ENCODE data around the gene LMF1.
"Not testable (repeated sequence)": the region's sequence is repeated elsewhere in the genome, so short reads cannot be mapped to it uniquely, and the experiment has no call there.

The LMF1 gene

GRCh38 chr16:867421-868385 lies 103.1 kb downstream of the LMF1 start:
- DNase-seq (ENCODE audit: low read depth) = no peak
- TF ChIP-seq, protein P1, sequence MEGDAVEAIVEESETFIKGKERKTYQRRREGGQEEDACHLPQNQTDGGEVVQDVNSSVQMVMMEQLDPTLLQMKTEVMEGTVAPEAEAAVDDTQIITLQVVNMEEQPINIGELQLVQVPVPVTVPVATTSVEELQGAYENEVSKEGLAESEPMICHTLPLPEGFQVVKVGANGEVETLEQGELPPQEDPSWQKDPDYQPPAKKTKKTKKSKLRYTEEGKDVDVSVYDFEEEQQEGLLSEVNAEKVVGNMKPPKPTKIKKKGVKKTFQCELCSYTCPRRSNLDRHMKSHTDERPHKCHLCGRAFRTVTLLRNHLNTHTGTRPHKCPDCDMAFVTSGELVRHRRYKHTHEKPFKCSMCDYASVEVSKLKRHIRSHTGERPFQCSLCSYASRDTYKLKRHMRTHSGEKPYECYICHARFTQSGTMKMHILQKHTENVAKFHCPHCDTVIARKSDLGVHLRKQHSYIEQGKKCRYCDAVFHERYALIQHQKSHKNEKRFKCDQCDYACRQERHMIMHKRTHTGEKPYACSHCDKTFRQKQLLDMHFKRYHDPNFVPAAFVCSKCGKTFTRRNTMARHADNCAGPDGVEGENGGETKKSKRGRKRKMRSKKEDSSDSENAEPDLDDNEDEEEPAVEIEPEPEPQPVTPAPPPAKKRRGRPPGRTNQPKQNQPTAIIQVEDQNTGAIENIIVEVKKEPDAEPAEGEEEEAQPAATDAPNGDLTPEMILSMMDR (IDR thresholded peaks at IDR 0.05; ENCODE audit: control insufficient read depth, extremely low read depth, insufficient read depth) = no peak
- H3K4me3 ChIP-seq (ENCODE audit: low read depth, low read length) = no peak overlapping the region

GRCh38 chr16:866252-866896 lies 104.4 kb downstream of the LMF1 start:
- no peak for DNase-seq (ENCODE audit: low read depth)
- no peak overlapping the region for H3K4me3 ChIP-seq (ENCODE audit: low read depth, low read length)
- TF ChIP-seq, protein P1 (IDR thresholded peaks at IDR 0.05; ENCODE audit: control insufficient read depth, extremely low read depth, insufficient read depth) = no peak

GRCh38 chr16:865026-865425 lies 105.8 kb downstream of the LMF1 start:
- TF ChIP-seq, protein P1 (IDR thresholded peaks at IDR 0.05; ENCODE audit: control insufficient read depth, extremely low read depth, insufficient read depth) = no peak
- DNase-seq (ENCODE audit: low read depth) = peak; percentile 10
- no peak overlapping the region for H3K4me3 ChIP-seq (ENCODE audit: low read depth, low read length)

DNA sequence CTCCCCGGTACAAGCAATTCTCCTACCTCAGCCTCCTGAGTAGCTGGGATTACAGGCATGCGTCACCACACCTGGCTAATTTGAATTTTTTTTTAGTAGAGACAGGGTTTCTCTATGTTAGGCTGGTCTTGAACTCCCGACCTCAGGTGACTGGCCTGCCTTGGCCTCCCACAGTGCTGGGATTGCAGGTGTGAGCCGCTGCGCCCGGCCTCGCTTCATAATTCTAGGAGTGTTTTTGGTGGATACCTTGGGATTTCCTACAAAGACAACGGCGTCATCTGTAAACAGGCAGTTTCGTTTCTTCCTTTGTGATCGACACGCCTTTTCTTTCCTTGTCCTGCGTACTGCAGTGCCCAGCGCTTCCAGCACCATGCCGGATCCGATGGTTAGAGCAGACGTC lies 109.3 kb downstream of the LMF1 start:
- H3K4me3 ChIP-seq (ENCODE audit: low read depth, low read length) = no peak overlapping the region
- TF ChIP-seq, protein P1 (IDR thresholded peaks at IDR 0.05; ENCODE audit: control insufficient read depth, extremely low read depth, insufficient read depth) = no peak
- DNase-seq (ENCODE audit: low read depth) = no peak

DNA sequence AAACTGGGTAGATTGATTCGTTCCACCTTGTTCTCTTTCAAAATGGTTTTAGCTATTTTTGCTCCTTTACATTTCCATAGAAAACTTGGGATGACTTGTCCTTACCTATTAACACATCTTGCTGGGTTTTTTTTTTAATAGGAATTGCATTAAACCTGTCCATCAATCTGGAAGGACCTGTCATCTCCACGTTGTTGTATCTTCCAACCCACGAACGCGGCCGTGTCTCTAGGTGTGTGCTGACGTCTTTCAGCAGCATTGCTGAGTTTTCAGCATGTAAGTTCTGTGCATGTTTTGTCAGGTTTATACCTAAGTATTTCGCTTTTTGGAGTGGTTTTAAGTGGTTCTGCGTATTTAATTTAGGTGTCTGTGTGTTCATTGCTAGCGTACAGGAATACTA lies 109.9 kb downstream of the LMF1 start:
- TF ChIP-seq, protein P1 (IDR thresholded peaks at IDR 0.05; ENCODE audit: control insufficient read depth, extremely low read depth, insufficient read depth) = no peak
- H3K4me3 ChIP-seq (ENCODE audit: low read depth, low read length) = no peak overlapping the region
- DNase-seq (ENCODE audit: low read depth) = no peak

DNA sequence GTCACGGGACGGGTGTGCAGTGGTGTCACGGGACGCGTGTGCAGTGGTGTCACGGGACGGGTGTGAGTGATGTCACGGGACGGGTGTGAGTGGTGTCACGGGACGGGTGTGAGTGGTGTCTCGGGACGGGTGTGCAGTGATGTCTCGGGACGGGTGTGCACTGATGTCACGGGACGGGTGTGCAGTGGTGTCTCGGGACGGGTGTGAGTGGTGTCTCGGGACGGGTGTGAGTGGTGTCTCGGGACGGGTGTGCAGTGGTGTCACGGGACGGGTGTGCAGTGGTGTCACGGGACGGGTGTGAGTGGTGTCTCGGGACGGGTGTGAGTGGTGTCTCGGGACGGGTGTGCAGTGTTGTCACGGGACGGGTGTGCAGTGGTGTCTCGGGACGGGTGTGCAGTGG lies 111.8 kb downstream of the LMF1 start:
- DNase-seq (ENCODE audit: low read depth); H3K4me3 ChIP-seq (ENCODE audit: low read depth, low read length): not testable (repeated sequence)

- not testable (repeated sequence) for H3K4me3 ChIP-seq (ENCODE audit: low read depth, low read length); DNase-seq (ENCODE audit: low read depth)
Observed at GRCh38 chr16:858441-858840, 112.3 kb downstream of the LMF1 start.

All from LNCaP clone FGC (cell line).